Transverse colon (tissue), 4 donors: ENCODE measurements around the gene NFIC. TPM values are rescaled to one million over a fixed set of nuclear protein-coding genes. Genes with fewer than 3 reads are reported as not detected.

ENCODE experiments used
- DNase-seq: peaks from one replicate; pipeline ENCODE4 v3.0.0-alpha.2; 2019
- H3K27ac ChIP-seq, 4 donors: fragments of 200-600 bp; sonication (generic); 2 replicates each; pipeline ENCODE4 v1.5.1; 2016 to 2018; ENCODE audit warnings: inconsistent platforms in 4 of 4
- H3K27me3 ChIP-seq: fragments of 200-600 bp; sonication (generic); 2 replicates; pipeline ENCODE4 v1.5.1; 2017; ENCODE audit warnings: inconsistent platforms
- H3K36me3 ChIP-seq, 4 donors: fragments of 200-600 bp; sonication (generic); 2 replicates each; pipeline ENCODE4 v1.5.1; 2017 to 2019; ENCODE audit warnings: inconsistent platforms in 4 of 4
- H3K4me1 ChIP-seq, 4 donors: fragments of 200-600 bp; sonication (generic); 2 replicates each; pipeline ENCODE4 v1.5.1; 2017 to 2020; ENCODE audit warnings: inconsistent platforms in 4 of 4
- H3K4me3 ChIP-seq, 4 donors: fragments of 200-600 bp; sonication (generic); 1 replicate in 1 of 4; 2 replicates in 3 of 4; pipeline versions ENCODE4 v1.5.1 to v1.6.1; 2017 to 2019; ENCODE audit warnings: inconsistent platforms in 4 of 4
- H3K9me3 ChIP-seq, 2 donors: fragments of 200-600 bp; sonication (generic); 2 replicates each; pipeline ENCODE4 v1.5.1; 2017 to 2019; ENCODE audit warnings: inconsistent platforms in 2 of 2
- CTCF ChIP-seq, 5 experiments: fragments of 200-600 bp in 3 of 5; fragments of 450-650 bp in 2 of 5; sonication (generic) in 3 of 5; IDR thresholded peaks; 1 replicate in 2 of 5; 2 replicates in 3 of 5; pipeline ENCODE4 v1.5.1; 2016 to 2017; ENCODE audit warnings: antibody characterized with exemption in 5 of 5, inconsistent platforms in 3 of 5, mild to moderate bottlenecking in 2 of 5, moderate library complexity in 1 of 5
- EP300 ChIP-seq: sonication (generic); formaldehyde crosslinking; IDR thresholded peaks from one replicate; pipeline ENCODE4 v1.6.1; 2017; ENCODE audit warnings: antibody characterized with exemption, low read depth
- POLR2A ChIP-seq: fragments of 450-650 bp; IDR thresholded peaks from one replicate; pipeline ENCODE4 v1.6.1; 2016; ENCODE audit warnings: antibody characterized with exemption, mild to moderate bottlenecking, moderate library complexity
- POLR2AphosphoS5 ChIP-seq, 3 donors: sonication (generic); formaldehyde crosslinking; IDR thresholded peaks; one replicate each; pipeline ENCODE4 v1.6.1; 2016; ENCODE audit warnings: antibody characterized with exemption in 3 of 3
- WGBS, 2 donors: methylation state at CpG; one replicate each; pipeline ENCODE4 v1.1.5; 2018; ENCODE audit warnings: low coverage in 1 of 2; 5-methylcytosine and 5-hydroxymethylcytosine counted together
- in situ Hi-C, 4 donors: fragments of 200-750 bp; cut with MboI; loops; one replicate each; pipeline versions ENCODE4 v1.15.0 to v1.15.1; 2017; ENCODE audit warnings: low sequenced_read_pairs in 3 of 4, low pct_ligation_motif_present in 1 of 4, low pct_unique_long_range_greater_than_20kb in 1 of 4
- intact Hi-C: fragments of 100-400 bp; cut with DNase I; formaldehyde crosslinking; loops from one replicate; pipeline ENCODE4 v1.15.1; 2023; ENCODE audit warnings: low total_unique reads
- total RNA-seq, 4 donors: library from RNA; depleted of rRNA; stranded (reverse); fragments of >200 nt; gene quantifications; one replicate each; pipeline ENCODE4 v1.1.0, GENCODE V29; 2016

NFIC gene
- total RNA-seq, 4 donors from 2014 or later: 39.9 to 145 (median 68.1) TPM

GRCh38 chr19:3511506-3512251 lies 145.3 kb downstream of the NFIC start:
- Histone ChIP-seq H3K9me3 (no peaks in the 10 kb centered on the region), H3K27me3 (no peaks in the 10 kb centered on the region), H3K27ac (no peak overlapping the region), H3K4me1 (peaks cover 2 to 24% (median 14%) of the 10 kb centered on the region in 4 donors), H3K36me3 (no peaks in the 10 kb centered on the region), H3K4me3 (no peak overlapping the region)
- WGBS, 2 donors: 83% methylated on average over 26 of the region's 26 CpGs; no CpG with 5 or more reads in 1 of the 2 donors
- in situ Hi-C loops (no loop called here), intact Hi-C loops (loop anchor here (2.0 kb wide), 1 partner anchor 15 kb away; no protein-coding TSS in a partner anchor)
- no peak for TF ChIP-seq POLR2AphosphoS5 (IDR thresholded peaks at IDR 0.05)
- TF ChIP-seq EP300: no peak
- TF ChIP-seq POLR2A: no peak
- TF ChIP-seq CTCF (IDR thresholded peaks at IDR 0.05): no peak
- DNase-seq: no peak

GRCh38 chr19:3512562-3513228 lies 146.3 kb downstream of the NFIC start:
- in situ Hi-C loops: no loop called here
- H3K27me3 ChIP-seq: no peaks in the 10 kb centered on the region
- H3K27ac ChIP-seq: no peak overlapping the region
- WGBS, 2 donors: 93% methylated on average over 17 of the region's 17 CpGs; no CpG with 5 or more reads in 1 of the 2 donors
- no peak overlapping the region for H3K4me3 ChIP-seq
- H3K4me1 ChIP-seq: peaks cover 2 to 23% (median 10%) of the 10 kb centered on the region in 4 donors
- no peaks in the 10 kb centered on the region for H3K36me3 ChIP-seq
- no peaks in the 10 kb centered on the region for H3K9me3 ChIP-seq
- no peak for DNase-seq
- intact Hi-C loops: loop anchor here (2.0 kb wide), 1 partner anchor 14 kb away; no protein-coding TSS in a partner anchor
- TF ChIP-seq POLR2AphosphoS5 (IDR thresholded peaks at IDR 0.05) (no peak), CTCF (IDR thresholded peaks at IDR 0.05) (no peak)

GRCh38 chr19:3513229-3514140 lies 147.1 kb downstream of the NFIC start:
- Histone ChIP-seq H3K27ac (no peak overlapping the region), H3K36me3 (no peaks in the 10 kb centered on the region), H3K9me3 (no peaks in the 10 kb centered on the region), H3K27me3 (no peaks in the 10 kb centered on the region), H3K4me3 (no peak overlapping the region), H3K4me1 (peaks cover 0 to 20% (median 9%) of the 10 kb centered on the region in 4 donors)
- TF ChIP-seq POLR2AphosphoS5 (IDR thresholded peaks at IDR 0.05): no peak
- TF ChIP-seq POLR2A: no peak
- TF ChIP-seq CTCF (IDR thresholded peaks at IDR 0.05): no peak
- no peak for TF ChIP-seq EP300
- in situ Hi-C loops (no loop called here), intact Hi-C loops (loop anchor here (2.0 kb wide), 1 partner anchor 13 kb away; no protein-coding TSS in a partner anchor)
- DNase-seq: no peak
- 83% methylated on average over 23 of the region's 23 CpGs; no CpG with 5 or more reads in 1 of the 2 donors for WGBS, 2 donors
